Suprapubic skin (tissue), 3 donors: ENCODE results near the gene NTM.

Source experiments
- CTCF ChIP-seq, 2 donors: fragments of 200-600 bp in 1 of 2; fragments of 450-650 bp in 1 of 2; sonication (generic) in 1 of 2; IDR thresholded peaks; one replicate each; pipeline ENCODE4 v1.5.1; 2016 to 2019; ENCODE audit warnings: antibody characterized with exemption in 2 of 2, mild to moderate bottlenecking in 1 of 2, moderate library complexity in 1 of 2
- POLR2A ChIP-seq, 2 donors: fragments of 450-650 bp; IDR thresholded peaks; one replicate each; pipeline ENCODE4 v1.6.1; 2017; ENCODE audit warnings: antibody characterized with exemption in 2 of 2, mild to moderate bottlenecking in 2 of 2, moderate library complexity in 2 of 2

GRCh38 chr11:131598305-131598704 is 227.9 kb downstream of the NTM start:
- TF ChIP-seq CTCF (IDR thresholded peaks at IDR 0.05) (no peak), POLR2A (IDR thresholded peaks at IDR 0.05) (no peak)
